A673 (cell line): ENCODE measurements around the gene MICAL2. TPM values are rescaled to one million over a fixed set of nuclear protein-coding genes. Genes with fewer than 3 reads are reported as not detected.

Source experiments
- BruUV-seq: library from RNA; stranded (reverse); fragments of 400-500 nt; replicated peaks from 2 replicates; lab custom pipeline; 2021; lab: Mats Ljungman, UMichigan
- CTCF ChIA-PET: fragments of 300-600 bp; sonication (Branson Sonifier 250); formaldehyde crosslinking; loops from one replicate; lab custom pipeline; 2022; ENCODE audit warnings: antibody characterized with exemption; lab: Charles Lee
- POLR2A ChIA-PET: fragments of 300-600 bp; sonication (Branson Sonifier 250); formaldehyde crosslinking; loops from one replicate; lab custom pipeline; 2022; ENCODE audit warnings: antibody characterized with exemption; ENCODE audit not compliant: low non-redundant PET; lab: Charles Lee
- DNase-seq: peaks from one replicate; pipeline ENCODE4 v3.0.0-alpha.2; 2015; ENCODE audit warnings: low spot score
- H3K27ac ChIP-seq: fragments of 200-600 bp; sonication (generic); 2 replicates; pipeline ENCODE4 v1.5.1; 2016; ENCODE audit warnings: mixed run types, low read depth, mild to moderate bottlenecking, mixed read lengths, antibody characterized with exemption, low read length; ENCODE audit not compliant: poor library complexity, severe bottlenecking
- H3K27me3 ChIP-seq: fragments of 200-600 bp; sonication (generic); replicated peaks from 2 replicates; pipeline ENCODE4 v1.6.1; 2017; ENCODE audit warnings: mixed run types, low read depth, mild to moderate bottlenecking, mixed read lengths, antibody characterized with exemption, low read length; ENCODE audit not compliant: insufficient read depth, poor library complexity
- H3K36me3 ChIP-seq: fragments of 200-600 bp; sonication (generic); 2 replicates; pipeline ENCODE4 v1.6.1; 2016; ENCODE audit warnings: mixed run types, mild to moderate bottlenecking, mixed read lengths, antibody characterized with exemption, low read length; ENCODE audit not compliant: insufficient read depth, poor library complexity, severe bottlenecking
- H3K4me1 ChIP-seq: fragments of 200-600 bp; sonication (generic); 2 replicates; pipeline ENCODE4 v1.6.1; 2017; ENCODE audit warnings: mixed run types, mild to moderate bottlenecking, mixed read lengths, antibody characterized with exemption, low read length; ENCODE audit not compliant: insufficient read depth, poor library complexity, severe bottlenecking
- H3K4me3 ChIP-seq: fragments of 200-600 bp; sonication (generic); 2 replicates; pipeline ENCODE4 v1.5.1; 2016; ENCODE audit warnings: low read depth, mixed run types, mild to moderate bottlenecking, mixed read lengths, low read length; ENCODE audit not compliant: poor library complexity, severe bottlenecking
- H3K9me3 ChIP-seq: fragments of 200-600 bp; sonication (generic); 2 replicates; pipeline ENCODE4 v1.6.1; 2016; ENCODE audit warnings: mixed run types, low read depth, mild to moderate bottlenecking, mixed read lengths, antibody characterized with exemption, low read length; ENCODE audit not compliant: poor library complexity, severe bottlenecking
- CTCF ChIP-seq: fragments of 300-800, 200-600 bp; sonication (generic); conservative IDR thresholded peaks from 2 replicates; pipeline ENCODE4 v1.5.1; 2017; ENCODE audit warnings: low read depth, mild to moderate bottlenecking, antibody characterized with exemption, low read length, moderate library complexity, mixed read lengths
- EZH2 ChIP-seq: fragments of 200-600 bp; sonication (generic); IDR thresholded peaks from 2 replicates; pipeline ENCODE4 v1.6.1; 2017; ENCODE audit warnings: borderline replicate concordance, low read depth, mild to moderate bottlenecking, mixed read lengths, antibody characterized with exemption, low read length; ENCODE audit not compliant: poor library complexity, severe bottlenecking
- intact Hi-C: fragments of 100-400 bp; cut with micrococcal nuclease; formaldehyde crosslinking; loops from one replicate; pipeline ENCODE4 v1.10.0; 2022; ENCODE audit not compliant: unreplicated experiment
- total RNA-seq: library from RNA; stranded (reverse); gene quantifications from 2 replicates; pipeline ENCODE4 v1.2.3, GENCODE V29; 2021

The MICAL2 gene
- total RNA-seq, 1 experiment from 2014 or later = 1.1 TPM

GRCh38 chr11:12089473-12089872, 20.9 kb upstream of the MICAL2 start:
- H3K4me3 ChIP-seq = no peak overlapping the region
- H3K27me3 ChIP-seq = no peaks in the 10 kb centered on the region
- BruUV-seq = no TSS peak
- ChIA-PET POLR2A (no interaction called here), CTCF (no interaction called here)
- H3K36me3 ChIP-seq = no peaks in the 10 kb centered on the region
- H3K9me3 ChIP-seq = no peaks in the 10 kb centered on the region
- no peak overlapping the region for H3K27ac ChIP-seq
- intact Hi-C loops = no loop called here
- no peak for DNase-seq
- TF ChIP-seq EZH2 (no peak), CTCF (no peak)
- H3K4me1 ChIP-seq = peaks cover 13% of the 10 kb centered on the region

GRCh38 chr11:12090061-12090591, 20.3 kb upstream of the MICAL2 start:
- CTCF ChIA-PET = no interaction called here
- Histone ChIP-seq H3K27ac (no peak overlapping the region), H3K4me1 (peaks cover 13% of the 10 kb centered on the region), H3K27me3 (no peaks in the 10 kb centered on the region), H3K36me3 (no peaks in the 10 kb centered on the region), H3K9me3 (no peaks in the 10 kb centered on the region), H3K4me3 (no peak overlapping the region)
- BruUV-seq = no TSS peak
- no peak for DNase-seq
- intact Hi-C loops = no loop called here
- TF ChIP-seq EZH2 (no peak), CTCF (no peak)
- POLR2A ChIA-PET = no interaction called here

- peaks cover 13% of the 10 kb centered on the region for H3K4me1 ChIP-seq
- no peak overlapping the region for H3K4me3 ChIP-seq
- no peaks in the 10 kb centered on the region for H3K36me3 ChIP-seq
- H3K27me3 ChIP-seq = no peaks in the 10 kb centered on the region
- no TSS peak for BruUV-seq
- no peak overlapping the region for H3K27ac ChIP-seq
- no peak for TF ChIP-seq EZH2
- no peak for TF ChIP-seq CTCF
- DNase-seq = no peak
- ChIA-PET POLR2A (no interaction called here), CTCF (no interaction called here)
- no peaks in the 10 kb centered on the region for H3K9me3 ChIP-seq
- intact Hi-C loops = no loop called here
Measured at GRCh38 chr11:12090761-12091258, 19.6 kb upstream of the MICAL2 start.
